HS-5 (cell line): ENCODE measurements around the gene VGLL4.

Experiments used
- DNase-seq: peaks from one replicate; pipeline ENCODE4 v3.0.0-alpha.2; 2012; ENCODE audit warnings: low read depth

VGLL4 gene

GRCh38 chr3:11564577-11565001, 79.1 kb downstream of the VGLL4 start:
- DNase-seq: no peak

- DNase-seq: no peak
These were observed 79.9 kb downstream of the VGLL4 start for GRCh38 chr3:11563865-11564185.

- no peak for DNase-seq
These were observed 80.4 kb downstream of the VGLL4 start for GRCh38 chr3:11563159-11563864.

GRCh38 chr3:11562277-11562881, 81.3 kb downstream of the VGLL4 start:
- DNase-seq: no peak

GRCh38 chr3:11560746-11561145, 83.0 kb downstream of the VGLL4 start:
- no peak for DNase-seq

GRCh38 chr3:11559816-11560633, 83.7 kb downstream of the VGLL4 start:
- no peak for DNase-seq

- DNase-seq: no peak
These were observed 84.5 kb downstream of the VGLL4 start for GRCh38 chr3:11558918-11559815.

GRCh38 chr3:11558411-11558903, 85.3 kb downstream of the VGLL4 start:
- DNase-seq: no peak

GRCh38 chr3:11558002-11558401, 85.7 kb downstream of the VGLL4 start:
- DNase-seq: no peak

GRCh38 chr3:11556851-11557644, 86.7 kb downstream of the VGLL4 start:
- DNase-seq: no peak

GRCh38 chr3:11555881-11556633, 87.7 kb downstream of the VGLL4 start:
- no peak for DNase-seq

- DNase-seq: no peak
These were observed 88.4 kb downstream of the VGLL4 start for GRCh38 chr3:11555211-11555782.

GRCh38 chr3:11554666-11555065, 89.0 kb downstream of the VGLL4 start:
- no peak for DNase-seq

GRCh38 chr3:11554236-11554610, 89.5 kb downstream of the VGLL4 start:
- no peak for DNase-seq

GRCh38 chr3:11553436-11554235, 90.1 kb downstream of the VGLL4 start:
- DNase-seq: no peak

- no peak for DNase-seq
These were observed 91.1 kb downstream of the VGLL4 start for GRCh38 chr3:11552289-11553264.

GRCh38 chr3:11551036-11551435, 92.7 kb downstream of the VGLL4 start:
- no peak for DNase-seq

- no peak for DNase-seq
These were observed 94.1 kb downstream of the VGLL4 start for GRCh38 chr3:11549580-11550140.
